Measurements from ENCODE around the gene TELO2.

Gene TELO2

DNA sequence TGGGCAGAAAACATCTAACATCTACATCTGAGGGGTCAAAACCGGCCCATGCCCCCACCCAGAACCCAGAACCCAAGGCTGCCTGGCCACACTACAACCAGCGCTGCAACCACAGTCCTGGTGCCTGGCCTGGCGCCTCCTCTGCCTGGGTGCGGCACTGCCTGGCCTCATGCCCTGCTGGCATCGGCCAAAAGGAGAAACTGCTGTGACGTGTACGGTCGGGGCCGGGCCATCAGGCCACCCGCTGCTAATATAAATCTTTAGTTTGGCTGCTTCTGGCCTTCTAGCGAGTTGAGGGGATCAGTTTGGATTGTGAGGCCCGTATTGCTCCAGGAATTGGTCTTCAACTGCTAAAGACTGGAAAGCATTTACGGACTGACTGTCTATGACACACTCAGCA lies 63.1 kb downstream of the TELO2 start:
- DNase-seq (ENCODE audit: low spot score), result peak; percentile 34

DNA sequence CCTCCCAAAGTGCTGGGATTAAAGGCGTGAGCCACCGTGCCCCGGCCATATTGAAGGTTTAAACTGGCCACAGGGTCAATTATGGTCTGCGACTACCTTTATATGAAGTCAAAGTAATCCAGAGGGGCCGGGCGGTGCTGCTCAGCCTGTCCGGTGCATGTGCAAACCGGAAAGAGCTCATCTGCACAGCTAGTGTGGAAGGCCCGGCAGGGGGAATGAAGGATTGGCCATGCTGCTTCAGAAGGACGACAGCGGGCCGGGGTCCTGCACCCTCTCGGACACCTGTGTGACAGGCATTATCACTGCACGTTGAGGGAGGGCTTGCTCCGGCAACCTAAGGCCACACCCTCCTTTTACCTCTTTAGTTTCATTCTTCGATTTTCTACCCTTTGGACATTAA lies 63.9 kb downstream of the TELO2 start:
- no peak for DNase-seq (ENCODE audit: low spot score)

DNA sequence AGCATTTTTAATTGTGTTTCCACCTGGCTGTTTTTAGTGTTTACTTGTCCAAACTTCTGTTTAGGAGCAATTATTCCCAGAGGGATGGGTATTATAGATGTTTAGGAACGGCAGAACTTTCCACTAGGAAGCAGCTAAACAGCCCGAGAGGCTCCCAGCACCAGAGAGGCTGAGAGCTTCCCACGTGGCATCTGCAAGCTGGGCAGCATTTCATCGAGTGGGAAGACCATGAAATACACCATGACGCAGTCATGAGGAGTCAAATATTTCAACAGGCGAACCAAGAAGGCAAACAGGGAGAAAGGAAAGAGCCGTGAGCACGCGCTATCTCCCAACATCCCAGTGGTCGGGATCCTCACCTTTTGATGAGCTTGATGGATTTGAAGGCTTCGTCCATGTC lies 64.4 kb downstream of the TELO2 start:
- DNase-seq (ENCODE audit: low spot score), result no peak

DNA sequence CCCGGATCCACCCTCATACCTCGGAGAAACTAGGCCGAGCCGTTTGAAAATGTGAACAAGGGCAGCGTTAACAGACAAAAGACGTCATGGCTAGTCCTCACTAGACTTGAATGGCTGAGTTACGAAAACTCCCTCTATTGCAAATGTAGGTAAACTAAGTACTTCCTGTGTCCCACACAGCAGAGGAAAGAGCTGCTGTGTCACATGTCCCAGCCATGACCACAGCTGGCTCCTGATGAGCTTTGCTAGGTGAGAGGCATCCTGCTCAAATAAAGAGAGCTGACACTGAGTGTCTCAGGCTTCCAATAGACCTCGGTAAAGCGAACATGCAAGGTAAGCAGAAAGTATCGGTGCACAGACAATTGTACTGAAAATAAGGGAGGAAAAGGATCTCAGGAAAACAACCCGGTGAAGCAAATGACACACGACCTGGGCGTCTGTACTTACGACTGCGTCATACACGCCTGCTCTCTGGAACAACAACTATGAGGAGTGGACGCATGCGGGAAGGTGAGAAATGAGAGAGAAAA lies 66.4 kb downstream of the TELO2 start:
- DNase-seq (ENCODE audit: low spot score), result no peak

All from cerebellar cortex (tissue), 1 donor.